PC-3 (cell line): Measurements from ENCODE around the gene FBXO38. TPM values are rescaled to one million over a fixed set of nuclear protein-coding genes. Genes with fewer than 3 reads are reported as not detected.

ENCODE experiments used
- ATAC-seq: fragments of 200-7000 bp; cut with Tn5 transposase; 2 replicates; pipeline ENCODE4 v1.9.1; 2020; ENCODE audit warnings: mild to moderate bottlenecking, moderate library complexity
- BruUV-seq: library from RNA; stranded (reverse); fragments of 400-500 nt; replicated peaks from 2 replicates; lab custom pipeline; 2021; lab: Mats Ljungman, UMichigan
- CTCF ChIA-PET: fragments of 300-600 bp; sonication (Branson Sonifier 250); formaldehyde crosslinking; loops from one replicate; lab custom pipeline; 2022; ENCODE audit warnings: antibody characterized with exemption; lab: Charles Lee
- POLR2A ChIA-PET: fragments of 300-600 bp; sonication (Branson Sonifier 250); formaldehyde crosslinking; loops from one replicate; lab custom pipeline; 2022; ENCODE audit warnings: antibody characterized with exemption; ENCODE audit not compliant: unreplicated experiment; lab: Charles Lee
- DNase-seq: peaks from one replicate; pipeline ENCODE4 v3.0.0-alpha.2; 2015
- H2AFZ ChIP-seq: fragments of 300-600 bp; sonication (generic); 2 replicates; pipeline ENCODE4 v1.6.0; 2016; ENCODE audit warnings: antibody characterized with exemption, low read length
- H3F3A ChIP-seq: fragments of 300-600 bp; sonication (generic); one replicate; pipeline ENCODE4 v1.6.0; 2017; ENCODE audit warnings: antibody characterized with exemption, low read length, control low read depth, mild to moderate bottlenecking; ENCODE audit not compliant: unreplicated experiment
- H3K27ac ChIP-seq: fragments of 300-600 bp; sonication (generic); 2 replicates; pipeline ENCODE4 v1.5.1; 2016; ENCODE audit warnings: mild to moderate bottlenecking, low read length
- H3K27me3 ChIP-seq: fragments of 300-600 bp; sonication (generic); 2 replicates; pipeline ENCODE4 v1.6.1; 2016; ENCODE audit warnings: low read length, mixed read lengths
- H3K36me3 ChIP-seq: fragments of 300-600 bp; sonication (generic); 2 replicates; pipeline ENCODE4 v1.6.1; 2016; ENCODE audit warnings: low read depth, mixed run types, low read length, mixed read lengths
- H3K4me1 ChIP-seq: fragments of 300-600 bp; sonication (generic); 2 replicates; pipeline ENCODE4 v1.5.1; 2016; ENCODE audit warnings: low read length; ENCODE audit not compliant: insufficient read depth
- H3K4me2 ChIP-seq: fragments of 300-600 bp; sonication (generic); 2 replicates; pipeline ENCODE4 v1.6.0; 2016; ENCODE audit warnings: low read length
- H3K4me3 ChIP-seq: fragments of 300-600 bp; sonication (generic); 2 replicates; pipeline ENCODE4 v1.5.1; 2016; ENCODE audit warnings: mild to moderate bottlenecking, low read length, mixed read lengths
- H3K79me2 ChIP-seq: fragments of 300-600 bp; sonication (generic); 2 replicates; pipeline ENCODE4 v1.6.1; 2017; ENCODE audit warnings: low read length, mixed read lengths
- H3K9ac ChIP-seq: fragments of 300-600 bp; sonication (generic); 2 replicates; pipeline ENCODE4 v1.6.0; 2016; ENCODE audit warnings: mild to moderate bottlenecking, low read length
- H3K9me2 ChIP-seq: fragments of 300-600 bp; sonication (generic); replicated peaks from 2 replicates; pipeline ENCODE4 v1.6.1; 2016; ENCODE audit warnings: mixed run types, low read length, mixed read lengths
- H3K9me3 ChIP-seq: fragments of 300-600 bp; sonication (generic); 2 replicates; pipeline ENCODE4 v1.6.1; 2016; ENCODE audit warnings: low read length, mixed read lengths
- H4K20me1 ChIP-seq: fragments of 300-600 bp; sonication (generic); 2 replicates; pipeline ENCODE4 v1.6.1; 2016; ENCODE audit warnings: low read length, mixed read lengths
- EZH2 ChIP-seq: fragments of 300-600 bp; sonication (generic); IDR thresholded peaks from one replicate; pipeline ENCODE4 v1.6.1; 2017; ENCODE audit warnings: antibody characterized with exemption, mild to moderate bottlenecking, low read length; ENCODE audit not compliant: unreplicated experiment
- EZH2phosphoT487 ChIP-seq: fragments of 300-600 bp; sonication (generic); IDR thresholded peaks from 2 replicates; pipeline ENCODE4 v1.6.1; 2018; ENCODE audit warnings: mild to moderate bottlenecking, antibody characterized with exemption, low read length, borderline replicate concordance
- intact Hi-C: fragments of 100-400 bp; cut with micrococcal nuclease; formaldehyde crosslinking; loops from 2 replicates; pipeline ENCODE4 v1.9.0; 2023
- total RNA-seq: library from RNA; depleted of rRNA; stranded (reverse); fragments of >200 nt; gene quantifications from 2 replicates; pipeline ENCODE4 v1.2.3, GENCODE V29; 2014
- TF ChIP-seq, protein P1 (sequence below): fragments of 300-600 bp; sonication (generic); conservative IDR thresholded peaks from 2 replicates; pipeline ENCODE4 v1.5.1; 2017; ENCODE audit warnings: antibody characterized with exemption, low read depth, mild to moderate bottlenecking, low read length

The FBXO38 gene
- total RNA-seq, 1 experiment from 2014 or later: 42.7 TPM

- peak overlapping the region; percentile 91 for H2AFZ ChIP-seq
- no peaks in the 10 kb centered on the region for H3K9me2 ChIP-seq
- intact Hi-C loops: no loop called here
- no peaks in the 10 kb centered on the region for H4K20me1 ChIP-seq
- peak overlapping the region; percentile 98 for H3K4me2 ChIP-seq
- DNase-seq (no peak), ATAC-seq (peak; percentile 17)
- peak overlapping the region; percentile 91 for H3K4me3 ChIP-seq
- H3K27me3 ChIP-seq: no peaks in the 10 kb centered on the region
- peak overlapping the region; percentile 56 for H3K27ac ChIP-seq
- no peaks in the 10 kb centered on the region for H3F3A ChIP-seq
- POLR2A ChIA-PET: no interaction called here
- H3K36me3 ChIP-seq: peaks cover 2% of the 10 kb centered on the region; the same call in 1 of the 2 replicates
- H3K9me3 ChIP-seq: no peaks in the 10 kb centered on the region
- TSS peak; percentile 70 for BruUV-seq
- TF ChIP-seq EZH2phosphoT487 (no peak), EZH2 (no peak)
- TF ChIP-seq, protein P1, sequence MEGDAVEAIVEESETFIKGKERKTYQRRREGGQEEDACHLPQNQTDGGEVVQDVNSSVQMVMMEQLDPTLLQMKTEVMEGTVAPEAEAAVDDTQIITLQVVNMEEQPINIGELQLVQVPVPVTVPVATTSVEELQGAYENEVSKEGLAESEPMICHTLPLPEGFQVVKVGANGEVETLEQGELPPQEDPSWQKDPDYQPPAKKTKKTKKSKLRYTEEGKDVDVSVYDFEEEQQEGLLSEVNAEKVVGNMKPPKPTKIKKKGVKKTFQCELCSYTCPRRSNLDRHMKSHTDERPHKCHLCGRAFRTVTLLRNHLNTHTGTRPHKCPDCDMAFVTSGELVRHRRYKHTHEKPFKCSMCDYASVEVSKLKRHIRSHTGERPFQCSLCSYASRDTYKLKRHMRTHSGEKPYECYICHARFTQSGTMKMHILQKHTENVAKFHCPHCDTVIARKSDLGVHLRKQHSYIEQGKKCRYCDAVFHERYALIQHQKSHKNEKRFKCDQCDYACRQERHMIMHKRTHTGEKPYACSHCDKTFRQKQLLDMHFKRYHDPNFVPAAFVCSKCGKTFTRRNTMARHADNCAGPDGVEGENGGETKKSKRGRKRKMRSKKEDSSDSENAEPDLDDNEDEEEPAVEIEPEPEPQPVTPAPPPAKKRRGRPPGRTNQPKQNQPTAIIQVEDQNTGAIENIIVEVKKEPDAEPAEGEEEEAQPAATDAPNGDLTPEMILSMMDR: no peak
- peaks cover 63% of the 10 kb centered on the region for H3K79me2 ChIP-seq
- CTCF ChIA-PET: interaction anchor here (0.7 kb wide), 1 partner anchor 14 kb away, joined by 3 read pairs; no protein-coding TSS in a partner anchor
- peak overlapping the region; percentile 95 for H3K9ac ChIP-seq
- peaks cover 43% of the 10 kb centered on the region for H3K4me1 ChIP-seq
Observed at GRCh38 chr5:148384380-148384737, 601 bp downstream of the FBXO38 start.

DNA sequence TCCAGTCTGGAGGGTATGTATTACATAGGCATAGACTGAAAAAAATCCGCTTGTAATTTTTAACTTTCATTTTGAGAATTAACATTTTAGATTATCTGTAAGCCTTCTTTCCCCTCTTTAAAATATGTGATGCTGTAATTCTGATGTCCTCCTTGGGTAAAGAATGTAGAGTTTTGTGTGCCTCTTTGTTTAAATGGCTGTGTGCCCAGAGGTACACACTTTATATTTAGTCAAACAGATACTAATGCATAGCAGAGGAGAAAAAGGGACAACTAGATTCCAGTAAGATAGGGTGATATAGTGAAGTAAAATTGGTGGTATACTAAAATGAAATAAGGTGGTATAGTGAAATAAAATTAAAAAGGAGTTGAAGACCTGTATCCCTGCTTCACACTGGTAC is 1.3 kb downstream of the FBXO38 start:
- TF ChIP-seq, protein P1: no peak
- TF ChIP-seq EZH2phosphoT487: no peak
- TF ChIP-seq EZH2: no peak
- Histone ChIP-seq H4K20me1 (no peaks in the 10 kb centered on the region), H3K4me1 (peaks cover 43% of the 10 kb centered on the region), H3K27ac (peak overlapping the region; percentile 56; the same call in 1 of the 2 replicates), H3F3A (no peaks in the 10 kb centered on the region), H2AFZ (no peak overlapping the region), H3K9me3 (no peaks in the 10 kb centered on the region), H3K4me2 (peak overlapping the region; percentile 98), H3K36me3 (peaks cover 2% of the 10 kb centered on the region; the same call in 1 of the 2 replicates), H3K27me3 (no peaks in the 10 kb centered on the region), H3K4me3 (peak overlapping the region; percentile 91), H3K9ac (peak overlapping the region; percentile 95; the same call in 1 of the 2 replicates), H3K79me2 (peaks cover 68% of the 10 kb centered on the region), H3K9me2 (no peaks in the 10 kb centered on the region)
- DNase-seq (no peak), ATAC-seq (no peak)
- intact Hi-C loops: no loop called here
- CTCF ChIA-PET: no interaction called here
- POLR2A ChIA-PET: no interaction called here
- BruUV-seq: no TSS peak

DNA sequence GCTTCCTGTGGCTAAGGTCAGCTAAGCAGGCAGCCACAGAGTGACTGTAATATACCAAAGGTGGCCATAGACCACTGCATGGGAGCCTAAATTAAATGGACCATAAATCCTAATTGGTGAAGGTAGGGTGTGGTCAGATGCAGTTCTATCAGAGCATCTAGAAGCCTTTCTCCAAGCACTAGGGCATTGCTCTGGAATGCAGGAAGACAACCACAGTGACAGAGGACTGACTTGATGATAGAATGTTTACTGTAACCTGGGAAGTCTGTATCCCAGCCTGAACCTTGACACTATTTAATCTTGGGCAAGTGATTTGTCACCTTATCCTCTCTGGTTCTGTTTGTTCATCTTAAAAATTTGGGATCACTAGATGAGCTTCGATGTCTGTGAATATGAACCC is 2.3 kb downstream of the FBXO38 start:
- no TSS peak for BruUV-seq
- ChIA-PET POLR2A (no interaction called here), CTCF (no interaction called here)
- no peaks in the 10 kb centered on the region for H3F3A ChIP-seq
- peaks cover 43% of the 10 kb centered on the region for H3K4me1 ChIP-seq
- H3K4me3 ChIP-seq: no peak overlapping the region
- H3K9me2 ChIP-seq: no peaks in the 10 kb centered on the region
- intact Hi-C loops: no loop called here
- peak; percentile 7 for ATAC-seq
- DNase-seq: peak; percentile 72
- H2AFZ ChIP-seq: no peak overlapping the region
- H3K9ac ChIP-seq: no peak overlapping the region
- H3K27me3 ChIP-seq: no peaks in the 10 kb centered on the region
- no peaks in the 10 kb centered on the region for H4K20me1 ChIP-seq
- no peak for TF ChIP-seq EZH2
- no peak for TF ChIP-seq EZH2phosphoT487
- TF ChIP-seq, protein P1: no peak
- H3K4me2 ChIP-seq: peak overlapping the region; percentile 98
- H3K9me3 ChIP-seq: no peaks in the 10 kb centered on the region
- H3K27ac ChIP-seq: peak overlapping the region; percentile 13; the same call in 1 of the 2 replicates
- H3K36me3 ChIP-seq: peaks cover 2% of the 10 kb centered on the region; the same call in 1 of the 2 replicates
- peaks cover 77% of the 10 kb centered on the region for H3K79me2 ChIP-seq
